GM13977 (cell line): Measurements from ENCODE around the gene CACTIN.
"Not testable (repeated sequence)": the region's sequence is repeated elsewhere in the genome, so short reads cannot be mapped to it uniquely, and the experiment has no call there.

Experiments
- DNase-seq: peaks from one replicate; pipeline ENCODE4 v3.0.0; 2012; ENCODE audit warnings: low spot score
- in situ Hi-C: fragments of 300-500 bp; cut with MboI; formaldehyde crosslinking; loops from one replicate; pipeline ENCODE4 v1.12.0; 2022; ENCODE audit warnings: low sequenced_read_pairs, low pct_unique_long_range_greater_than_20kb, mixed read lengths, inconsistent platforms; ENCODE audit not compliant: unreplicated experiment
- TF ChIP-seq, protein P1 (sequence below): IDR thresholded peaks from 2 replicates; pipeline ENCODE4 v1.5.1; 2012; ENCODE audit warnings: mild to moderate bottlenecking, control low read depth; ENCODE audit not compliant: insufficient read depth; ENCODE audit errors: extremely low read depth, missing control alignments

The CACTIN gene

DNA sequence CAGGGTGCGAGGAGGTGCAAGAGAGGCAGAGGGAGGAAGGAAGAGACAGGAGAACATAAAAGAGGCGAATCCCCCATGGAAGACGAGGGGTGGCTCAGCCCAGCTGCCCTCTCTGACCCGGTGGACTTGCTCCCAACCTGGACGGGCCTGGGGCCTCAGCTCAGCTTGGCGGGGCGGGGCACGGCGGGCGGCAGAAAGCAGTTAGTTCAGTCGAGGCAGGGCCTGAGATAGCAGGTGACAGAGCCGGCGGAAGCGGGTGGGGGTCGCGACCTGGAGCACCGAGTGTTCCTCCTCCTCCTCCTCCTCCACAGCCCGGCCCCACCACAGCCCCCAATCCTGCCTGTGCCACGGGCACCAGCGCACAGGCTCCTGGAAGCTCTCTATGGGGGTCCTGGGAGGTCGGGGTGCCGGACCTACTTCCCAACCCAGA lies 7.0 kb upstream of the CACTIN start:
- TF ChIP-seq, protein P1, sequence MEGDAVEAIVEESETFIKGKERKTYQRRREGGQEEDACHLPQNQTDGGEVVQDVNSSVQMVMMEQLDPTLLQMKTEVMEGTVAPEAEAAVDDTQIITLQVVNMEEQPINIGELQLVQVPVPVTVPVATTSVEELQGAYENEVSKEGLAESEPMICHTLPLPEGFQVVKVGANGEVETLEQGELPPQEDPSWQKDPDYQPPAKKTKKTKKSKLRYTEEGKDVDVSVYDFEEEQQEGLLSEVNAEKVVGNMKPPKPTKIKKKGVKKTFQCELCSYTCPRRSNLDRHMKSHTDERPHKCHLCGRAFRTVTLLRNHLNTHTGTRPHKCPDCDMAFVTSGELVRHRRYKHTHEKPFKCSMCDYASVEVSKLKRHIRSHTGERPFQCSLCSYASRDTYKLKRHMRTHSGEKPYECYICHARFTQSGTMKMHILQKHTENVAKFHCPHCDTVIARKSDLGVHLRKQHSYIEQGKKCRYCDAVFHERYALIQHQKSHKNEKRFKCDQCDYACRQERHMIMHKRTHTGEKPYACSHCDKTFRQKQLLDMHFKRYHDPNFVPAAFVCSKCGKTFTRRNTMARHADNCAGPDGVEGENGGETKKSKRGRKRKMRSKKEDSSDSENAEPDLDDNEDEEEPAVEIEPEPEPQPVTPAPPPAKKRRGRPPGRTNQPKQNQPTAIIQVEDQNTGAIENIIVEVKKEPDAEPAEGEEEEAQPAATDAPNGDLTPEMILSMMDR: no peak
- in situ Hi-C loops: no loop called here
- DNase-seq: no peak

- TF ChIP-seq, protein P1: no peak
- no peak for DNase-seq
- in situ Hi-C loops: no loop called here
Measured at GRCh38 chr19:3632739-3633558, 6.4 kb upstream of the CACTIN start.

GRCh38 chr19:3632098-3632497 lies 5.5 kb upstream of the CACTIN start:
- TF ChIP-seq, protein P1: no peak
- in situ Hi-C loops: no loop called here

GRCh38 chr19:3631053-3631861 lies 4.7 kb upstream of the CACTIN start:
- in situ Hi-C loops: no loop called here
- no peak for DNase-seq
- TF ChIP-seq, protein P1: no peak

More at GRCh38 chr19:3632098-3632497, 5.5 kb upstream of the CACTIN start:
- no peak for DNase-seq

DNA sequence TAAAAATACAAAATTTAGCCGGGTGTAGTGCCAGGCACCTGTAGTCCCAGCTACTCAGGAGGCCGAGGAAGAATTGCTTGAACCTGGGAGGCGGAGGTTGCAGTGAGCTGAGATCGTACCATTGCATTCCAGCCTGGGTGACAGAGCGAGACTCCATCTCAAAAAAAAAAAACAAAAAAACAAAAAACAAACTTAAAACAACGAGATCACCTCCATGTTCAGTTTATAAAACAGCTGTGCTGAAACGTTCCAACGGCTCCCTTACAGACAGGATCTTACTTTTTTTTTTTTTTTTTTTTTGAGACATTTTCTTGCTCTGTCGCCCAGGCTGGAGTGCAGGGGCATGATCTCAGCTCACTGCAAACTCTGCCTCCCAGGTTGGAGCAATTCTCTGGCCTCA lies 2.2 kb upstream of the CACTIN start:
- in situ Hi-C loops, DNase-seq: not testable (repeated sequence)

DNA sequence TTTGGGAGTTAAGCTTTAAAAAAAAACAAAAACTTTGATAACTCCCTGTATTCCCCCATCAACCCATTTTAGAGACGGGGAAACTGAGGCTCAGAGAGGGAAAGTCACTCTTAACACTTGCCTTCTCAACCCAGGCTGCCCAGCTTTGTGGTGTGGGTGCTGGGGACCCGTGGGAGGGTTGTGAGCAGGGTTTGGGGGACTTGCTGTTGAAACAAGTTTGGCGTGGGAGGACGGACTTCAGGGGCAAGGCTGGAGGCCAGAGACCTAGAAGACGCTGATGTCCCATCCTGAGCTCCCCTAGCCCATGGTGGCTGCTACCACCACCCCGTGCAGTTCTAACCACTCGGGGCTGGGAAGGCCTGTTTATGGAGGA lies 747 bp upstream of the CACTIN start:
- TF ChIP-seq, protein P1: no peak
- no peak for DNase-seq
- in situ Hi-C loops: no loop called here

DNA sequence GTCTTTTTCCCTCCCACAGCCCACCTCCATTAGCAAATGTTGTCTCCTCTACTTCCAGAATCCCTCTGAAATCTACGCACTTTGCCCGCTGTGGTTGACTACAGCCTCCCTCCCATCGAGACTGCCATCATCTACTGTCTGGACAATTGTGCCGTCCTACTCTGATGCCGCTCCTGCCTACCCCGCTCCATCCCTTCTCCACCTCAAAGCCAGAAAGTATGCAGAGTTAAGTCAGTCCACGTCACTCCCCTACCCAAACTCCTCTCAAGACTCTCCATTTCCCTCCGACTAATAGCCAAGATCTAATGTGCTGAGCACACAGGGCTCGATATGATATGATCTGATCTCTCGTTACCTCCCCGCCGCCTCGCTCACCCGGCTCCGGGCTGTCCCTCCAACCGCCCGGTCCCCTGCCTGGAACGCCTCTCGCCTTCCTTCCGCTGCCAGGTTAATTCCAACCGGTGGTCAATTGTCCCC lies 556 bp downstream of the CACTIN start:
- in situ Hi-C loops: no loop called here
- TF ChIP-seq, protein P1: no peak
- no peak for DNase-seq
